H9 (cell line): ENCODE measurements around the gene ZCCHC13. TPM values are rescaled to one million over a fixed set of nuclear protein-coding genes. Genes with fewer than 3 reads are reported as not detected.

Source experiments
- DNase-seq: peaks from one replicate; pipeline ENCODE4 v3.0.0-alpha.2; 2017
- H2AFZ ChIP-seq: one replicate; pipeline ENCODE4 v1.6.1; 2013; ENCODE audit warnings: mild to moderate bottlenecking, low read length, control low read depth, moderate library complexity
- H2AK5ac ChIP-seq: 2 replicates; pipeline ENCODE4 v1.6.1; 2013; ENCODE audit warnings: low read length, control low read depth, mixed read lengths; ENCODE audit not compliant: insufficient read length
- H2BK120ac ChIP-seq: one replicate; pipeline ENCODE4 v1.6.1; 2013; ENCODE audit warnings: low read depth, mild to moderate bottlenecking, low read length, control low read depth, inconsistent platforms; ENCODE audit not compliant: poor library complexity, severe bottlenecking
- H2BK12ac ChIP-seq: 2 replicates; pipeline ENCODE4 v1.6.1; 2013; ENCODE audit warnings: low read length, control low read depth, mixed read lengths, low read depth; ENCODE audit not compliant: insufficient read length
- H2BK15ac ChIP-seq: 2 replicates; pipeline ENCODE4 v1.6.1; 2013; ENCODE audit warnings: low read depth, low read length, control low read depth
- H2BK20ac ChIP-seq: one replicate; pipeline ENCODE4 v1.6.1; 2013; ENCODE audit warnings: low read depth, mild to moderate bottlenecking, low read length, control low read depth, inconsistent platforms; ENCODE audit not compliant: poor library complexity, severe bottlenecking
- H2BK5ac ChIP-seq: 2 replicates; pipeline ENCODE4 v1.6.1; 2013; ENCODE audit warnings: low read length, control low read depth, mixed read lengths; ENCODE audit not compliant: insufficient read length
- H3K14ac ChIP-seq: 2 replicates; pipeline ENCODE4 v1.6.1; 2013; ENCODE audit warnings: low read length, control low read depth; ENCODE audit not compliant: insufficient read depth
- H3K18ac ChIP-seq: 2 replicates; pipeline ENCODE4 v1.6.1; 2013; ENCODE audit warnings: low read depth, mild to moderate bottlenecking, mixed read lengths, low read length, control low read depth; ENCODE audit not compliant: insufficient read length
- H3K23ac ChIP-seq: 2 replicates; pipeline ENCODE4 v1.6.1; 2013; ENCODE audit warnings: low read length, control low read depth, mixed read lengths, low read depth; ENCODE audit not compliant: insufficient read length
- H3K23me2 ChIP-seq: 2 replicates; pipeline ENCODE4 v1.6.1; 2013; ENCODE audit warnings: low read depth, mild to moderate bottlenecking, mixed read lengths, low read length, control low read depth; ENCODE audit not compliant: insufficient read length, poor library complexity, severe bottlenecking
- H3K27ac ChIP-seq: 2 replicates; pipeline ENCODE4 v1.5.1; 2013; ENCODE audit warnings: low read length, control low read depth, mixed read lengths, low read depth; ENCODE audit not compliant: insufficient read length
- H3K27me3 ChIP-seq: 2 replicates; pipeline ENCODE4 v1.6.1; 2013; ENCODE audit warnings: low read length, control low read depth, inconsistent platforms; ENCODE audit not compliant: insufficient read depth
- H3K4ac ChIP-seq: 2 replicates; pipeline ENCODE4 v1.6.1; 2013; ENCODE audit warnings: low read depth, mild to moderate bottlenecking, control low read depth, inconsistent platforms, low read length, moderate library complexity
- H3K4me1 ChIP-seq: 2 replicates; pipeline ENCODE4 v1.6.1; 2013; ENCODE audit warnings: low read length, control low read depth, inconsistent platforms; ENCODE audit not compliant: insufficient read depth
- H3K4me2 ChIP-seq: 2 replicates; pipeline ENCODE4 v1.6.1; 2013; ENCODE audit warnings: low read length, control low read depth, mixed read lengths; ENCODE audit not compliant: insufficient read length, insufficient read depth
- H3K56ac ChIP-seq: 2 replicates; pipeline ENCODE4 v1.6.1; 2013; ENCODE audit warnings: low read depth, mild to moderate bottlenecking, mixed read lengths, low read length, control low read depth; ENCODE audit not compliant: insufficient read length
- H3K79me1 ChIP-seq: 2 replicates; pipeline ENCODE4 v1.6.1; 2013; ENCODE audit warnings: low read depth, mild to moderate bottlenecking, moderate library complexity, low read length, control low read depth, inconsistent platforms; ENCODE audit not compliant: insufficient read depth, poor library complexity, severe bottlenecking
- H3K79me2 ChIP-seq: 2 replicates; pipeline ENCODE4 v1.6.1; 2013; ENCODE audit warnings: low read length, control low read depth, inconsistent platforms; ENCODE audit not compliant: insufficient read depth
- H3K9ac ChIP-seq: 2 replicates; pipeline ENCODE4 v1.6.1; 2013; ENCODE audit warnings: low read length, control low read depth, mixed read lengths; ENCODE audit not compliant: insufficient read length; ENCODE audit errors: extremely low read depth
- H3K9me3 ChIP-seq: one replicate; pipeline ENCODE4 v1.6.1; 2013; ENCODE audit warnings: low read depth, low read length, inconsistent platforms; ENCODE audit not compliant: control insufficient read depth
- H3T11ph ChIP-seq: one replicate; pipeline ENCODE4 v1.6.1; 2013; ENCODE audit warnings: mild to moderate bottlenecking, low read length, control low read depth, inconsistent platforms
- H4K20me1 ChIP-seq: one replicate; pipeline ENCODE4 v1.6.1; 2013; ENCODE audit not compliant: control insufficient read depth, insufficient read length, insufficient read depth
- H4K5ac ChIP-seq: 2 replicates; pipeline ENCODE4 v1.6.1; 2013; ENCODE audit warnings: low read depth, mild to moderate bottlenecking, mixed read lengths, low read length, control low read depth; ENCODE audit not compliant: insufficient read length
- H4K8ac ChIP-seq: replicated peaks from 2 replicates; pipeline ENCODE4 v1.6.1; 2013; ENCODE audit warnings: low read length, control low read depth, mixed read lengths, low read depth; ENCODE audit not compliant: insufficient read length
- H4K91ac ChIP-seq: 2 replicates; pipeline ENCODE4 v1.6.1; 2013; ENCODE audit warnings: low read depth, mild to moderate bottlenecking, moderate library complexity, mixed read lengths, low read length, control low read depth; ENCODE audit not compliant: insufficient read length
- H3K27ac Mint-ChIP-seq, 3 experiments: 2 replicates in 2 of 3; 3 replicates in 1 of 3; pipeline ENCODE4 v1.8.0; 2020 to 2021; ENCODE audit warnings: mixed read lengths in 3 of 3, mild to moderate bottlenecking in 1 of 3, moderate library complexity in 1 of 3
- H3K27me3 Mint-ChIP-seq: 2 replicates; pipeline ENCODE4 v1.8.0; 2021; ENCODE audit warnings: low read depth, mild to moderate bottlenecking, moderate library complexity, mixed read lengths
- H3K36me3 Mint-ChIP-seq, 3 experiments: 2 replicates in 2 of 3; 3 replicates in 1 of 3; pipeline ENCODE4 v1.8.0; 2020 to 2021; ENCODE audit warnings: low read depth in 3 of 3, mixed read lengths in 3 of 3; ENCODE audit not compliant: insufficient read depth in 1 of 3
- H3K4me1 Mint-ChIP-seq, 2 experiments: 2 replicates each; pipeline ENCODE4 v1.8.0; 2020; ENCODE audit warnings: mixed read lengths in 2 of 2
- H3K4me3 Mint-ChIP-seq, 2 experiments: 2 replicates in 1 of 2; 3 replicates in 1 of 2; pipeline ENCODE4 v1.8.0; 2020 to 2021; ENCODE audit warnings: mild to moderate bottlenecking in 2 of 2, mixed read lengths in 2 of 2, moderate library complexity in 1 of 2
- H3K9me3 Mint-ChIP-seq, 2 experiments: 2 replicates in 1 of 2; 3 replicates in 1 of 2; pipeline ENCODE4 v1.8.0; 2020; ENCODE audit warnings: mild to moderate bottlenecking in 2 of 2, mixed read lengths in 2 of 2, moderate library complexity in 1 of 2
- WGBS: extraction: QIAGEN DNeasy Blood & Tissue Kit; methylation state at CpG from one replicate; pipeline ENCODE4 v1.1.7; 2013; ENCODE audit warnings: missing lambda C conversion rate, low lambda C conversion rate, mixed read lengths; ENCODE audit not compliant: insufficient read length; ENCODE audit errors: extremely low coverage; 5-methylcytosine and 5-hydroxymethylcytosine counted together
- total RNA-seq: library from RNA; stranded (reverse); gene quantifications from 2 replicates; pipeline ENCODE4 v1.2.1, GENCODE V29; 2021
- TF ChIP-seq, protein P1 (sequence below): fragments of 200-600 bp; sonication (generic); conservative IDR thresholded peaks from 3 replicates; pipeline ENCODE4 v1.8.0; 2021; ENCODE audit warnings: antibody characterized with exemption, mild to moderate bottlenecking

ZCCHC13 gene
- total RNA-seq, 1 experiment from 2014 or later: not detected

- no peak overlapping the region for H2AK5ac ChIP-seq
- WGBS: no CpG with 5 or more reads among the region's 4 CpGs
- H4K8ac ChIP-seq: no peak overlapping the region
- H3K23ac ChIP-seq: no peak overlapping the region
- H3K27ac ChIP-seq: no peak overlapping the region
- H3K9me3 ChIP-seq: no peaks in the 10 kb centered on the region
- Mint-ChIP-seq H3K27ac (no peak overlapping the region), H3K4me1 (peaks cover 13 to 18% of the 10 kb centered on the region in 2 experiments), H3K9me3 (peaks cover 7 to 12% of the 10 kb centered on the region in 2 experiments; a peak in 4 of 5 replicates), H3K27me3 (no peaks in the 10 kb centered on the region), H3K4me3 (no peak overlapping the region), H3K36me3 (peaks cover 0 to 8% (median 5%) of the 10 kb centered on the region in 3 experiments; a peak in 2 of 7 replicates)
- H3K79me1 ChIP-seq: no peaks in the 10 kb centered on the region
- H3K56ac ChIP-seq: no peak overlapping the region
- no peak overlapping the region for H3K18ac ChIP-seq
- no peak overlapping the region for H2BK5ac ChIP-seq
- H3K79me2 ChIP-seq: no peaks in the 10 kb centered on the region
- no peak overlapping the region for H3K14ac ChIP-seq
- no peak overlapping the region for H2BK20ac ChIP-seq
- H2BK12ac ChIP-seq: no peak overlapping the region
- H2AFZ ChIP-seq: no peak overlapping the region
- no peak overlapping the region for H4K5ac ChIP-seq
- no peak for DNase-seq
- no peaks in the 10 kb centered on the region for H4K20me1 ChIP-seq
- H3K4me1 ChIP-seq: no peaks in the 10 kb centered on the region; the same call in 1 of the 2 replicates
- no peak overlapping the region for H3K4me2 ChIP-seq
- H3K27me3 ChIP-seq: no peaks in the 10 kb centered on the region
- H3K23me2 ChIP-seq: no peaks in the 10 kb centered on the region
- H2BK120ac ChIP-seq: no peak overlapping the region
- no peak overlapping the region for H3K4ac ChIP-seq
- no peak overlapping the region for H4K91ac ChIP-seq
- TF ChIP-seq, protein P1, sequence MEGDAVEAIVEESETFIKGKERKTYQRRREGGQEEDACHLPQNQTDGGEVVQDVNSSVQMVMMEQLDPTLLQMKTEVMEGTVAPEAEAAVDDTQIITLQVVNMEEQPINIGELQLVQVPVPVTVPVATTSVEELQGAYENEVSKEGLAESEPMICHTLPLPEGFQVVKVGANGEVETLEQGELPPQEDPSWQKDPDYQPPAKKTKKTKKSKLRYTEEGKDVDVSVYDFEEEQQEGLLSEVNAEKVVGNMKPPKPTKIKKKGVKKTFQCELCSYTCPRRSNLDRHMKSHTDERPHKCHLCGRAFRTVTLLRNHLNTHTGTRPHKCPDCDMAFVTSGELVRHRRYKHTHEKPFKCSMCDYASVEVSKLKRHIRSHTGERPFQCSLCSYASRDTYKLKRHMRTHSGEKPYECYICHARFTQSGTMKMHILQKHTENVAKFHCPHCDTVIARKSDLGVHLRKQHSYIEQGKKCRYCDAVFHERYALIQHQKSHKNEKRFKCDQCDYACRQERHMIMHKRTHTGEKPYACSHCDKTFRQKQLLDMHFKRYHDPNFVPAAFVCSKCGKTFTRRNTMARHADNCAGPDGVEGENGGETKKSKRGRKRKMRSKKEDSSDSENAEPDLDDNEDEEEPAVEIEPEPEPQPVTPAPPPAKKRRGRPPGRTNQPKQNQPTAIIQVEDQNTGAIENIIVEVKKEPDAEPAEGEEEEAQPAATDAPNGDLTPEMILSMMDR: no peak
- no peak overlapping the region for H3K9ac ChIP-seq
- no peak overlapping the region for H2BK15ac ChIP-seq
- no peak overlapping the region for H3T11ph ChIP-seq
Observed at GRCh38 chrX:74300869-74301268, 3.1 kb upstream of the ZCCHC13 start.
